Nucleus accumbens (tissue), 56 donors: Measurements from ENCODE around the gene DSG4.

Source experiments
- DNase-seq, 56 donors: peaks; one replicate each; lab custom pipeline; 2025; lab: John Stamatoyannopoulos, UW

The DSG4 gene

GRCh38 chr18:31409276-31409675 is 32.7 kb downstream of the DSG4 start:
- DNase-seq, result no peak

GRCh38 chr18:31410716-31411483 is 34.3 kb downstream of the DSG4 start:
- no peak for DNase-seq

- no peak for DNase-seq
Measured at GRCh38 chr18:31413137-31413536, 36.6 kb downstream of the DSG4 start.

- no peak for DNase-seq
Measured at GRCh38 chr18:31417850-31418249, 41.3 kb downstream of the DSG4 start.

GRCh38 chr18:31419457-31419932 is 42.9 kb downstream of the DSG4 start:
- no peak for DNase-seq

- no peak for DNase-seq
Measured at GRCh38 chr18:31420032-31420431, 43.5 kb downstream of the DSG4 start.

- no peak for DNase-seq
Measured at GRCh38 chr18:31420524-31420923, 43.9 kb downstream of the DSG4 start.

- DNase-seq, result peak in 1 of 56 donors; percentile 10
Measured at GRCh38 chr18:31424383-31424988, 47.9 kb downstream of the DSG4 start.

GRCh38 chr18:31426021-31426420 is 49.4 kb downstream of the DSG4 start:
- no peak for DNase-seq

GRCh38 chr18:31426871-31427406 is 50.4 kb downstream of the DSG4 start:
- DNase-seq, result no peak

- DNase-seq, result no peak
Measured at GRCh38 chr18:31428211-31428610, 51.6 kb downstream of the DSG4 start.

GRCh38 chr18:31429623-31430022 is 53.0 kb downstream of the DSG4 start:
- no peak for DNase-seq

GRCh38 chr18:31430072-31430471 is 53.5 kb downstream of the DSG4 start:
- no peak for DNase-seq

GRCh38 chr18:31430554-31430953 is 54.0 kb downstream of the DSG4 start:
- DNase-seq, result no peak

- DNase-seq, result no peak
Measured at GRCh38 chr18:31432316-31432715, 55.7 kb downstream of the DSG4 start.

- no peak for DNase-seq
Measured at GRCh38 chr18:31436825-31437224, 60.2 kb downstream of the DSG4 start.

GRCh38 chr18:31438402-31438801 is 61.8 kb downstream of the DSG4 start:
- DNase-seq, result no peak

GRCh38 chr18:31439807-31440325 is 63.3 kb downstream of the DSG4 start:
- DNase-seq, result no peak

GRCh38 chr18:31440787-31441186 is 64.2 kb downstream of the DSG4 start:
- DNase-seq, result no peak

- no peak for DNase-seq
Measured at GRCh38 chr18:31441493-31441892, 64.9 kb downstream of the DSG4 start.

- no peak for DNase-seq
Measured at GRCh38 chr18:31444142-31444541, 67.6 kb downstream of the DSG4 start.

- DNase-seq, result no peak
Measured at GRCh38 chr18:31445908-31446307, 69.3 kb downstream of the DSG4 start.
